ENCODE data around the gene NCAM2.

DNA sequence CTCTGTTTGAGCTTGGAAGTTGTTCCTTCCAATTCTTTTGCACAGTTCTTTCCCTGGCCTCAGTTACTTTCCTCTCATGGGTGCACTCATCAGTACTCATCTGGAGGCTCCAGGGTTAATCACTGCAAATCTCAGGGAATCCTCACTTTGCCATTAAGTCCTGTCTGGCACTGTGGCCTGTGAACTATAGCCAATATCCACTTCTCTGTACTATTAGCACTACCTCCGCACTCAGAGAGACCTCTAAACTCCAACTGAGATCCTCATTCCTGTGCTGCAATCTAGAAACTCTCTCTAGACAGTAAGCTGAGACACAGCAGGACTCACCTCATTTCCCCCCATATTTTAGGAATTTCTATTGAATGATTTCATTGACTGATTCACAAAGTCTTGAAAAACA is 311.3 kb downstream of the NCAM2 start:
- TF ChIP-seq, protein P1, sequence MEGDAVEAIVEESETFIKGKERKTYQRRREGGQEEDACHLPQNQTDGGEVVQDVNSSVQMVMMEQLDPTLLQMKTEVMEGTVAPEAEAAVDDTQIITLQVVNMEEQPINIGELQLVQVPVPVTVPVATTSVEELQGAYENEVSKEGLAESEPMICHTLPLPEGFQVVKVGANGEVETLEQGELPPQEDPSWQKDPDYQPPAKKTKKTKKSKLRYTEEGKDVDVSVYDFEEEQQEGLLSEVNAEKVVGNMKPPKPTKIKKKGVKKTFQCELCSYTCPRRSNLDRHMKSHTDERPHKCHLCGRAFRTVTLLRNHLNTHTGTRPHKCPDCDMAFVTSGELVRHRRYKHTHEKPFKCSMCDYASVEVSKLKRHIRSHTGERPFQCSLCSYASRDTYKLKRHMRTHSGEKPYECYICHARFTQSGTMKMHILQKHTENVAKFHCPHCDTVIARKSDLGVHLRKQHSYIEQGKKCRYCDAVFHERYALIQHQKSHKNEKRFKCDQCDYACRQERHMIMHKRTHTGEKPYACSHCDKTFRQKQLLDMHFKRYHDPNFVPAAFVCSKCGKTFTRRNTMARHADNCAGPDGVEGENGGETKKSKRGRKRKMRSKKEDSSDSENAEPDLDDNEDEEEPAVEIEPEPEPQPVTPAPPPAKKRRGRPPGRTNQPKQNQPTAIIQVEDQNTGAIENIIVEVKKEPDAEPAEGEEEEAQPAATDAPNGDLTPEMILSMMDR (IDR thresholded peaks at IDR 0.05; ENCODE audit: low read length): no peak
- no peak for TF ChIP-seq EZH2 (IDR thresholded peaks at IDR 0.05; ENCODE audit: borderline replicate concordance, low read length)

Measured in OCI-LY1 (cell line).